Astrocyte (in vitro differentiated cells and primary cell): ENCODE data around the gene NBPF12. TPM values are rescaled to one million over a fixed set of nuclear protein-coding genes. Genes with fewer than 3 reads are reported as not detected.
"Not testable (repeated sequence)": the region's sequence is repeated elsewhere in the genome, so short reads cannot be mapped to it uniquely, and the experiment has no call there.

Experiments used
- DNase-seq: peaks from one replicate; pipeline ENCODE4 v3.0.0-alpha.2; 2010; ENCODE audit warnings: low read depth
- FAIRE-seq: peaks from 2 replicates; lab custom pipeline; 2011; peaks lifted over from hg19 to GRCh38; lab: Jason Lieb, UNC
- H2AFZ ChIP-seq: 2 replicates; pipeline ENCODE4 v1.6.0; 2012; ENCODE audit warnings: low read depth, low read length, inconsistent platforms
- H3K27ac ChIP-seq: 2 replicates; pipeline ENCODE4 v1.5.1; 2011; ENCODE audit warnings: low read depth, low read length, inconsistent platforms
- H3K27me3 ChIP-seq: 2 replicates; pipeline ENCODE4 v1.6.0; 2011; ENCODE audit warnings: low read length, inconsistent platforms; ENCODE audit not compliant: insufficient read depth
- H3K36me3 ChIP-seq: 2 replicates; pipeline ENCODE4 v1.5.1; 2011; ENCODE audit warnings: low read length, inconsistent platforms; ENCODE audit not compliant: insufficient read depth
- H3K4me1 ChIP-seq: 2 replicates; pipeline ENCODE4 v1.5.1; 2011; ENCODE audit warnings: low read length, inconsistent platforms; ENCODE audit not compliant: insufficient read depth
- H3K4me2 ChIP-seq: 2 replicates; pipeline ENCODE4 v1.6.0; 2012; ENCODE audit warnings: low read length, inconsistent platforms
- H3K4me3 ChIP-seq: 2 replicates; pipeline ENCODE4 v1.5.1; 2011; ENCODE audit warnings: low read depth, mild to moderate bottlenecking, low read length, inconsistent platforms; ENCODE audit not compliant: insufficient read depth
- H3K79me2 ChIP-seq: 2 replicates; pipeline ENCODE4 v1.6.0; 2012; ENCODE audit warnings: mild to moderate bottlenecking, low read length, inconsistent platforms; ENCODE audit not compliant: insufficient read depth
- H3K9ac ChIP-seq: 2 replicates; pipeline ENCODE4 v1.6.0; 2012; ENCODE audit warnings: mild to moderate bottlenecking, low read length, inconsistent platforms
- H3K9me3 ChIP-seq: 2 replicates; pipeline ENCODE4 v1.5.1; 2012; ENCODE audit warnings: low read depth, mild to moderate bottlenecking, low read length, inconsistent platforms; ENCODE audit not compliant: insufficient read depth
- H4K20me1 ChIP-seq: 2 replicates; pipeline ENCODE4 v1.6.0; 2012; ENCODE audit warnings: low read length, inconsistent platforms; ENCODE audit not compliant: insufficient read depth
- H3K27ac Mint-ChIP-seq: one replicate; pipeline ENCODE4 v1.8.0; 2021; ENCODE audit warnings: mild to moderate bottlenecking, mixed read lengths; ENCODE audit not compliant: unreplicated experiment
- H3K27me3 Mint-ChIP-seq: one replicate; pipeline ENCODE4 v1.8.0; 2021; ENCODE audit warnings: low read depth, mixed read lengths; ENCODE audit not compliant: unreplicated experiment
- H3K36me3 Mint-ChIP-seq: one replicate; pipeline ENCODE4 v1.8.0; 2021; ENCODE audit warnings: low read depth, mixed read lengths; ENCODE audit not compliant: unreplicated experiment
- H3K4me1 Mint-ChIP-seq: one replicate; pipeline ENCODE4 v1.8.0; 2021; ENCODE audit warnings: low read depth, mixed read lengths; ENCODE audit not compliant: unreplicated experiment
- H3K4me3 Mint-ChIP-seq: one replicate; pipeline ENCODE4 v1.8.0; 2021; ENCODE audit warnings: mild to moderate bottlenecking, moderate library complexity, mixed read lengths; ENCODE audit not compliant: unreplicated experiment
- H3K9me3 Mint-ChIP-seq: one replicate; pipeline ENCODE4 v1.8.0; 2021; ENCODE audit warnings: mild to moderate bottlenecking, mixed read lengths; ENCODE audit not compliant: unreplicated experiment
- total RNA-seq: library from RNA; stranded (reverse); gene quantifications from 2 replicates; pipeline ENCODE4 v1.2.1, GENCODE V29; 2021
- TF ChIP-seq, protein P1 (sequence below): IDR thresholded peaks from 2 replicates; pipeline ENCODE4 v1.5.1; 2011; ENCODE audit warnings: low read depth, mild to moderate bottlenecking, inconsistent platforms, low read length, moderate library complexity; ENCODE audit not compliant: insufficient read depth

Gene NBPF12
- total RNA-seq, 1 donor from 2014 or later = 7.9 TPM

DNA sequence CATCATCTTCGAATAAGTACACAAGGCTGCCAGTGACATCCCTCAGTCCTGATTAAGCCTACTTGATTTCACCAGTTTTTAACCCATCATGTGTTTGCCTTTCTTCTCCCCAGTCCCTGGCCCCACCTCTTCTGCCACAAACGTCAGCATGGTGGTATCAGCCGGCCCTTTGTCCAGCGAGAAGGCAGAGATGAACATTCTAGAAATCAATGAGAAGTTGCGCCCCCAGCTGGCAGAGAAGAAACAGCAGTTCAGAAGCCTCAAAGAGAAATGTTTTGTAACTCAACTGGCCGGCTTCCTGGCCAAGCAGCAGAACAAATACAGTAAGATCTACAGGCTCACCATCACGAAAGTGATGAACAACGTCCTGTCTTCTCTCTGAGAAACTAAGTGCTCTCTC lies 28.2 kb downstream of the NBPF12 start:
- H3K36me3 ChIP-seq, H2AFZ ChIP-seq, H3K27me3 ChIP-seq, H3K79me2 ChIP-seq, H3K4me1 Mint-ChIP-seq, H3K27ac Mint-ChIP-seq, FAIRE-seq, H3K27me3 Mint-ChIP-seq, H4K20me1 ChIP-seq, H3K9ac ChIP-seq, H3K9me3 ChIP-seq, H3K27ac ChIP-seq, H3K4me3 ChIP-seq, H3K36me3 Mint-ChIP-seq, H3K9me3 Mint-ChIP-seq, H3K4me1 ChIP-seq, H3K4me3 Mint-ChIP-seq, H3K4me2 ChIP-seq, DNase-seq: not testable (repeated sequence)
- TF ChIP-seq, protein P1, sequence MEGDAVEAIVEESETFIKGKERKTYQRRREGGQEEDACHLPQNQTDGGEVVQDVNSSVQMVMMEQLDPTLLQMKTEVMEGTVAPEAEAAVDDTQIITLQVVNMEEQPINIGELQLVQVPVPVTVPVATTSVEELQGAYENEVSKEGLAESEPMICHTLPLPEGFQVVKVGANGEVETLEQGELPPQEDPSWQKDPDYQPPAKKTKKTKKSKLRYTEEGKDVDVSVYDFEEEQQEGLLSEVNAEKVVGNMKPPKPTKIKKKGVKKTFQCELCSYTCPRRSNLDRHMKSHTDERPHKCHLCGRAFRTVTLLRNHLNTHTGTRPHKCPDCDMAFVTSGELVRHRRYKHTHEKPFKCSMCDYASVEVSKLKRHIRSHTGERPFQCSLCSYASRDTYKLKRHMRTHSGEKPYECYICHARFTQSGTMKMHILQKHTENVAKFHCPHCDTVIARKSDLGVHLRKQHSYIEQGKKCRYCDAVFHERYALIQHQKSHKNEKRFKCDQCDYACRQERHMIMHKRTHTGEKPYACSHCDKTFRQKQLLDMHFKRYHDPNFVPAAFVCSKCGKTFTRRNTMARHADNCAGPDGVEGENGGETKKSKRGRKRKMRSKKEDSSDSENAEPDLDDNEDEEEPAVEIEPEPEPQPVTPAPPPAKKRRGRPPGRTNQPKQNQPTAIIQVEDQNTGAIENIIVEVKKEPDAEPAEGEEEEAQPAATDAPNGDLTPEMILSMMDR = peak; percentile 12

DNA sequence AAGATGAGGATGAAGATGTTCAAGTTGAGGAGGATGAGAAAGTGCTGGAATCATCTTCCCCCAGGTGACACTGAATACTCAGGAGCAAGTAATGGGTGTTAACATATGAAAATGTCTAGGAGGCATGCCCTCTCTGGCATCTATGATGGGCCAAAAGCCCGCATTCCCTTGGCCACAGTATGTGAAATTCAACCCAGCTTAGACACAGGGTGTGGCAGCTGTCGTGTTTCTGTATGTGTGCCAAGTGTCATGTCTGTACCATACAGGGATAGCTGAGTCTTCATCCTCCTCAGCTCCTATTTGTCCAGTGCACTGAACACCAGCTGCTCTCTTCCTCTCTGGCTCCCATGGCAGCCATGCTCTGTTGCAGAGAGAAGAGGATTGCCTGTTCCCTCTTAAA lies 32.5 kb downstream of the NBPF12 start:
- not testable (repeated sequence) for H3K36me3 ChIP-seq, H4K20me1 ChIP-seq, H3K4me3 ChIP-seq, H3K36me3 Mint-ChIP-seq, H3K9ac ChIP-seq, H3K9me3 ChIP-seq, H3K27ac Mint-ChIP-seq, H2AFZ ChIP-seq, DNase-seq, H3K4me1 ChIP-seq, H3K4me3 Mint-ChIP-seq, H3K27me3 ChIP-seq, H3K27me3 Mint-ChIP-seq, H3K27ac ChIP-seq, H3K9me3 Mint-ChIP-seq, FAIRE-seq, H3K4me2 ChIP-seq, H3K79me2 ChIP-seq, H3K4me1 Mint-ChIP-seq

DNA sequence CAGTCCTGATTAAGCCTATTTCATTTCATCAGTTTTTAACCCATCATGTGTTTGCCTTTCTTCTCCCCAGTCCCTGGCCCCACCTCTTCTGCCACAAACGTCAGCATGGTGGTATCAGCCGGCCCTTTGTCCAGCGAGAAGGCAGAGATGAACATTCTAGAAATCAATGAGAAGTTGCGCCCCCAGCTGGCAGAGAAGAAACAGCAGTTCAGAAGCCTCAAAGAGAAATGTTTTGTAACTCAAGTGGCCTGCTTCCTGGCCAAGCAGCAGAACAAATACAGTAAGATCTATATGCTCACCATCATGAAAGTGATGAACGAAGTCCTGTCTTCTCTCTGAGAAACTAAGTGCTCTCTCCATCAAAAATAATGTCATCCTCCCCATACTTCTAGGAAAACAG lies 34.6 kb downstream of the NBPF12 start:
- not testable (repeated sequence) for H3K36me3 Mint-ChIP-seq, H3K4me3 ChIP-seq, H3K9me3 Mint-ChIP-seq, H3K27me3 Mint-ChIP-seq, H3K4me2 ChIP-seq, H3K36me3 ChIP-seq, H3K4me1 Mint-ChIP-seq, FAIRE-seq, H2AFZ ChIP-seq, H3K79me2 ChIP-seq, H3K4me3 Mint-ChIP-seq, H3K4me1 ChIP-seq, H3K27ac ChIP-seq, DNase-seq, H3K9me3 ChIP-seq, H3K9ac ChIP-seq, H3K27me3 ChIP-seq, H3K27ac Mint-ChIP-seq, H4K20me1 ChIP-seq
- TF ChIP-seq, protein P1 = peak; percentile 4

DNA sequence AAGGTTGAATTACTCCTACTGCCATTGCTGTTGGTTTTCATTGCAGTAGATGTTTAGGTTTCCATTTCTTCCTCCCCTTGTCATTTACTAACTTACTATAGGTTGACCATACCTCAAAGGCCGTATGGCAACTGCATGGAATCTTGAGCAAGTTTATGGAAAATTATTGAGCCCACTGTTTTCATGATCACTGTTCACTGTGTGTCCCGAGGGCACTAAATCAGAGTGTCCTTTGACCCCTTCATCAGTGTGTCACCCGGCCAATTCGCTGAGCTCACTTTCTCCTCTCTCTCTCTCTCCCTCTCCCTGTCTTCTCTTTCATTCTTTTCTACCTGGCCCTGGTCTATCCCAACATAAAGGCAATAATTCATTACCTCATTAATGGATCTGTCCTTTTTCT lies 47.7 kb downstream of the NBPF12 start:
- H3K27me3 Mint-ChIP-seq, H3K36me3 Mint-ChIP-seq, FAIRE-seq: not testable (repeated sequence)

DNA sequence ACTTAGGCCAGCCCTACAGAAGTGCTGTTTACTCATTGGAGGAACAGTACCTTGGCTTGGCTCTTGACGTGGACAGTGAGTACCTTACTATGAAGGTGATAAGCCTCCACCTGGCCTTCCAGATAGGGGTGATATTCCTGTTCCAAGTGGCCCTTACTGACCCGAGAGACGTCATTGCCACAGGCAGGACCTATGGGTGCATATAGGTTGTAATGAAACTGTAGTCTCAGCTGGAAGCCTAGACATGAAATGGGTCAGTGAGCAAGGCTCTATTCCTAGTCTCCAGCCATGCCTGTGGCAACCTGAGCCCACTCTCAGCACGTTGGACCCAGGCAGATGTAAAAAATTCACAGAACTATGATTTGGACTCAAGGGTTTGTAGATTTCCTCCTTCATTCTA lies 48.3 kb downstream of the NBPF12 start:
- not testable (repeated sequence) for H3K9ac ChIP-seq, H3K27me3 Mint-ChIP-seq, FAIRE-seq, H3K9me3 Mint-ChIP-seq, H3K4me1 ChIP-seq, H3K36me3 ChIP-seq, H3K9me3 ChIP-seq, H3K36me3 Mint-ChIP-seq, H3K27ac Mint-ChIP-seq, H3K4me3 Mint-ChIP-seq, H2AFZ ChIP-seq, H3K79me2 ChIP-seq, H4K20me1 ChIP-seq, H3K27me3 ChIP-seq, H3K4me3 ChIP-seq, H3K4me2 ChIP-seq, H3K4me1 Mint-ChIP-seq, DNase-seq, H3K27ac ChIP-seq

More for the DNA sequence above, 47.7 kb downstream of the NBPF12 start:
- H3K4me3 Mint-ChIP-seq, H3K9ac ChIP-seq, H3K9me3 ChIP-seq, H3K4me1 ChIP-seq, H3K27me3 ChIP-seq, H4K20me1 ChIP-seq, H3K79me2 ChIP-seq, H3K4me2 ChIP-seq, DNase-seq, H3K9me3 Mint-ChIP-seq, H3K27ac Mint-ChIP-seq, H3K27ac ChIP-seq, H3K36me3 ChIP-seq, H3K4me1 Mint-ChIP-seq, H2AFZ ChIP-seq, H3K4me3 ChIP-seq: not testable (repeated sequence)
